ENCODE data around the gene AHR. TPM values are rescaled to one million over a fixed set of nuclear protein-coding genes. Genes with fewer than 3 reads are reported as not detected.

AHR gene
- total RNA-seq, 1 donor from 2014 or later: 73.9 TPM

GRCh38 chr7:17370901-17371585, 72.6 kb downstream of the AHR start:
- Mint-ChIP-seq H3K27me3 (ENCODE audit: unreplicated experiment) (no peaks in the 10 kb centered on the region), H3K27ac (ENCODE audit: unreplicated experiment) (no peak overlapping the region), H3K36me3 (ENCODE audit: low read depth, unreplicated experiment) (no peaks in the 10 kb centered on the region), H3K4me3 (ENCODE audit: unreplicated experiment) (no peak overlapping the region), H3K4me1 (ENCODE audit: unreplicated experiment) (peaks cover 2% of the 10 kb centered on the region), H3K9me3 (ENCODE audit: unreplicated experiment) (no peaks in the 10 kb centered on the region)
- no peak for DNase-seq (ENCODE audit: low spot score)
- TF ChIP-seq CTCF (IDR thresholded peaks at IDR 0.05; ENCODE audit: unreplicated experiment): no peak

GRCh38 chr7:17371671-17372524, 73.4 kb downstream of the AHR start:
- TF ChIP-seq CTCF (IDR thresholded peaks at IDR 0.05; ENCODE audit: unreplicated experiment): no peak
- Mint-ChIP-seq H3K27ac (ENCODE audit: unreplicated experiment) (no peak overlapping the region), H3K27me3 (ENCODE audit: unreplicated experiment) (no peaks in the 10 kb centered on the region), H3K4me1 (ENCODE audit: unreplicated experiment) (peaks cover 2% of the 10 kb centered on the region), H3K9me3 (ENCODE audit: unreplicated experiment) (no peaks in the 10 kb centered on the region), H3K4me3 (ENCODE audit: unreplicated experiment) (no peak overlapping the region), H3K36me3 (ENCODE audit: low read depth, unreplicated experiment) (no peaks in the 10 kb centered on the region)
- no peak for DNase-seq (ENCODE audit: low spot score)

- DNase-seq (ENCODE audit: low spot score): no peak
- H3K4me1 Mint-ChIP-seq (ENCODE audit: unreplicated experiment): peaks cover 2% of the 10 kb centered on the region
- no peak overlapping the region for H3K4me3 Mint-ChIP-seq (ENCODE audit: unreplicated experiment)
- no peaks in the 10 kb centered on the region for H3K36me3 Mint-ChIP-seq (ENCODE audit: low read depth, unreplicated experiment)
- H3K9me3 Mint-ChIP-seq (ENCODE audit: unreplicated experiment): no peaks in the 10 kb centered on the region
- no peak for TF ChIP-seq CTCF (IDR thresholded peaks at IDR 0.05; ENCODE audit: unreplicated experiment)
- H3K27me3 Mint-ChIP-seq (ENCODE audit: unreplicated experiment): no peaks in the 10 kb centered on the region
- no peak overlapping the region for H3K27ac Mint-ChIP-seq (ENCODE audit: unreplicated experiment)
These were observed 75.7 kb downstream of the AHR start for GRCh38 chr7:17374157-17374556.

- H3K4me3 Mint-ChIP-seq (ENCODE audit: unreplicated experiment): no peak overlapping the region
- peaks cover 2% of the 10 kb centered on the region for H3K4me1 Mint-ChIP-seq (ENCODE audit: unreplicated experiment)
- no peak for DNase-seq (ENCODE audit: low spot score)
- no peaks in the 10 kb centered on the region for H3K36me3 Mint-ChIP-seq (ENCODE audit: low read depth, unreplicated experiment)
- no peaks in the 10 kb centered on the region for H3K9me3 Mint-ChIP-seq (ENCODE audit: unreplicated experiment)
- no peak overlapping the region for H3K27ac Mint-ChIP-seq (ENCODE audit: unreplicated experiment)
- no peaks in the 10 kb centered on the region for H3K27me3 Mint-ChIP-seq (ENCODE audit: unreplicated experiment)
- no peak for TF ChIP-seq CTCF (IDR thresholded peaks at IDR 0.05; ENCODE audit: unreplicated experiment)
These were observed 76.2 kb downstream of the AHR start for GRCh38 chr7:17374654-17375053.

- Mint-ChIP-seq H3K4me3 (ENCODE audit: unreplicated experiment) (no peak overlapping the region), H3K4me1 (ENCODE audit: unreplicated experiment) (no peaks in the 10 kb centered on the region), H3K27ac (ENCODE audit: unreplicated experiment) (no peak overlapping the region)
These were observed 78.1 kb downstream of the AHR start for GRCh38 chr7:17376595-17376994.

More at GRCh38 chr7:17376595-17376994, 78.1 kb downstream of the AHR start:
- Mint-ChIP-seq H3K27me3 (ENCODE audit: unreplicated experiment) (no peaks in the 10 kb centered on the region), H3K9me3 (ENCODE audit: unreplicated experiment) (no peaks in the 10 kb centered on the region), H3K36me3 (ENCODE audit: low read depth, unreplicated experiment) (no peaks in the 10 kb centered on the region)
- DNase-seq (ENCODE audit: low spot score): no peak
- TF ChIP-seq CTCF (IDR thresholded peaks at IDR 0.05; ENCODE audit: unreplicated experiment): no peak

Measured in endothelial cell (in vitro differentiated cells).